ENCODE measurements around the gene RNF169.

RNF169 gene

DNA sequence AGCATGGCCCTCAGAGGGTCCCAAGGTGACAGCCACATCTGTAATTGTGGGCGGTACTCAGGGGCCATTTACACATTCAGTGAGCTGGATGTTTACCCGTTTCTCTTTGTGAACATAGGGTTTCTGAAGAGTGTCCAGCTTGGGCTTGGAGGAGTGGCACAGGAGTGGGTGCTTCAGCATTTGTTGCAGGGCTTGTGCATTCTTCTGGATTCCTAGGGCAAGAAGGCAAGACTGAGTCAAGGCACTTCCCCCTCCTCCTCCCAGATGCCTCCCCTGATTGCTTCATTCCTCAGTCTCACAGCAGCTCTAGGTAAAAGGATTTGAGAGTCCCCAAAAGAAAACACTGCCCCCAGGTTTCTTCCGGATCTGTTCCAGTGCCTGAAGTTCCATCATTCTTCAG lies 95.4 kb downstream of the RNF169 start:
- Histone ChIP-seq H2AFZ (ENCODE audit: low read length) (no peak overlapping the region), H3K4me3 (ENCODE audit: low read length) (no peak overlapping the region), H3K27ac (ENCODE audit: low read length) (no peak overlapping the region), H3K36me3 (replicated peaks; ENCODE audit: insufficient read depth, low read length) (0 out of 2 replicates have a peak, but pooled peaks cover 3% of the 10 kb centered on the region), H3K4me1 (ENCODE audit: low read length) (no peaks in the 10 kb centered on the region), H4K20me1 (ENCODE audit: insufficient read depth, low read length) (no peaks in the 10 kb centered on the region; the same call in 1 of the 2 replicates), H3F3A (ENCODE audit: insufficient read depth, low read length) (no peaks in the 10 kb centered on the region), H3K4me2 (ENCODE audit: low read depth, low read length) (no peak overlapping the region), H3K9me2 (replicated peaks; ENCODE audit: insufficient read depth, low read length) (no peaks in the 10 kb centered on the region), H3K79me2 (ENCODE audit: low read length) (no peaks in the 10 kb centered on the region), H3K9me3 (replicated peaks; ENCODE audit: insufficient read depth, low read length) (no peaks in the 10 kb centered on the region), H3K9ac (ENCODE audit: low read length) (no peak overlapping the region), H3K27me3 (replicated peaks; ENCODE audit: insufficient read depth, low read length) (no peaks in the 10 kb centered on the region)
- TF ChIP-seq EZH2phosphoT487 (IDR thresholded peaks at IDR 0.05; ENCODE audit: low read length), result no peak
- TF ChIP-seq, protein P1, sequence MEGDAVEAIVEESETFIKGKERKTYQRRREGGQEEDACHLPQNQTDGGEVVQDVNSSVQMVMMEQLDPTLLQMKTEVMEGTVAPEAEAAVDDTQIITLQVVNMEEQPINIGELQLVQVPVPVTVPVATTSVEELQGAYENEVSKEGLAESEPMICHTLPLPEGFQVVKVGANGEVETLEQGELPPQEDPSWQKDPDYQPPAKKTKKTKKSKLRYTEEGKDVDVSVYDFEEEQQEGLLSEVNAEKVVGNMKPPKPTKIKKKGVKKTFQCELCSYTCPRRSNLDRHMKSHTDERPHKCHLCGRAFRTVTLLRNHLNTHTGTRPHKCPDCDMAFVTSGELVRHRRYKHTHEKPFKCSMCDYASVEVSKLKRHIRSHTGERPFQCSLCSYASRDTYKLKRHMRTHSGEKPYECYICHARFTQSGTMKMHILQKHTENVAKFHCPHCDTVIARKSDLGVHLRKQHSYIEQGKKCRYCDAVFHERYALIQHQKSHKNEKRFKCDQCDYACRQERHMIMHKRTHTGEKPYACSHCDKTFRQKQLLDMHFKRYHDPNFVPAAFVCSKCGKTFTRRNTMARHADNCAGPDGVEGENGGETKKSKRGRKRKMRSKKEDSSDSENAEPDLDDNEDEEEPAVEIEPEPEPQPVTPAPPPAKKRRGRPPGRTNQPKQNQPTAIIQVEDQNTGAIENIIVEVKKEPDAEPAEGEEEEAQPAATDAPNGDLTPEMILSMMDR (IDR thresholded peaks at IDR 0.05; ENCODE audit: low read length), result no peak
- no peak for TF ChIP-seq EZH2 (optimal IDR thresholded peaks at IDR 0.05; ENCODE audit: low read depth, low read length)
- no peak for DNase-seq

DNA sequence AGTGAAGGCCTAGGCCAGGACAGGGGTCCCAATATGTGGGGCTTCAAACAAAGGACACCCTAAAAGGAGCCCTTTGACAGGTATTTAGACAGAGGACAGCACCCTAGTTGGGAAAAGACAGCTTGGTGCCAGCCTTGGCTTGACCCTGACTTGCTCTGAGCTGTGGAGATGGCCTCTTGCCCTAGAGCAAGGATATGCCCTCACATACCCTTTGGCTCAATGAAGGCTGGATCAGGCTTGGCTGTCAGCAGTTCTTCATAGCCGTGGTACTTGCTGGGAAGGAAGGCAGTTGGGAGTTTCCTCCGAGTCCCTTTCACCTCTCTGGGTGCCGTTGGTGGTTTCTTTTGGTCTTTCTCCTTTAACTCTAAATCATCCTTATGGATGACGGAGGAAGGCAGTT lies 96.2 kb downstream of the RNF169 start:
- Histone ChIP-seq H3K9me2 (replicated peaks; ENCODE audit: insufficient read depth, low read length) (no peaks in the 10 kb centered on the region), H3K9me3 (replicated peaks; ENCODE audit: insufficient read depth, low read length) (no peaks in the 10 kb centered on the region), H3K4me1 (ENCODE audit: low read length) (no peaks in the 10 kb centered on the region), H4K20me1 (ENCODE audit: insufficient read depth, low read length) (no peaks in the 10 kb centered on the region; the same call in 1 of the 2 replicates), H3K79me2 (ENCODE audit: low read length) (no peaks in the 10 kb centered on the region), H3K27ac (ENCODE audit: low read length) (no peak overlapping the region), H3K27me3 (replicated peaks; ENCODE audit: insufficient read depth, low read length) (no peaks in the 10 kb centered on the region), H2AFZ (ENCODE audit: low read length) (no peak overlapping the region), H3K4me2 (ENCODE audit: low read depth, low read length) (no peak overlapping the region), H3K4me3 (ENCODE audit: low read length) (no peak overlapping the region), H3K36me3 (replicated peaks; ENCODE audit: insufficient read depth, low read length) (0 out of 2 replicates have a peak, but pooled peaks cover 3% of the 10 kb centered on the region), H3F3A (ENCODE audit: insufficient read depth, low read length) (no peaks in the 10 kb centered on the region), H3K9ac (ENCODE audit: low read length) (no peak overlapping the region)
- DNase-seq, result no peak
- TF ChIP-seq EZH2 (optimal IDR thresholded peaks at IDR 0.05; ENCODE audit: low read depth, low read length), result no peak
- TF ChIP-seq, protein P1 (IDR thresholded peaks at IDR 0.05; ENCODE audit: low read length), result no peak
- TF ChIP-seq EZH2phosphoT487 (IDR thresholded peaks at IDR 0.05; ENCODE audit: low read length), result no peak

DNA sequence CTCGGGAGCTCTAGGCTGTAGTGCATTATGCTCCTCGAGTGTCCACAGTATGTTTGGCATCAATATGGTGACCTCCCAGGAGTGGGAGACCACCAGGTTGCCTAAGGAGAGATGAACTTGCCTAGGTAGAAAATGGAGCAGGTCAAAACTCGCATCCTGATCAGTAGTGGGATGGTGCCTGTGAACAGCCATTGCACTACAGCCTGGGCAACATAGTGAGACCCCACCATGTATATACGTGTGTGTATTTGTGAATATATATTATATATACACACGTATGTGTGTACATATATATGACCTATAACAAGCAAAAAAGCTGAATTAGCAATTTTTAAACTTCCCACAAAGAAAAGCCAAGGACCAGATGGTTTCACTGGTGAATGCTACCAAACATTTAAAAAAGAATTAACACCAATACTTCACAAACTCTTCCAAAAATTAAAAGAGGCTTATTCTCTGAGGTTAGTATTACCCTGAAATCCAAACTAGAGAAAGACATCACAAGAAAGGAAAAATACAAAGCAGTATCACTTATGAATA lies 97.4 kb downstream of the RNF169 start:
- no peaks in the 10 kb centered on the region for H3K79me2 ChIP-seq (ENCODE audit: low read length)
- H3K4me1 ChIP-seq (ENCODE audit: low read length), result no peaks in the 10 kb centered on the region
- no peaks in the 10 kb centered on the region for H3F3A ChIP-seq (ENCODE audit: insufficient read depth, low read length)
- no peak overlapping the region for H3K9ac ChIP-seq (ENCODE audit: low read length)
- H3K4me3 ChIP-seq (ENCODE audit: low read length), result no peak overlapping the region
- TF ChIP-seq EZH2phosphoT487 (IDR thresholded peaks at IDR 0.05; ENCODE audit: low read length) (no peak), EZH2 (optimal IDR thresholded peaks at IDR 0.05; ENCODE audit: low read depth, low read length) (no peak)
- TF ChIP-seq, protein P1 (IDR thresholded peaks at IDR 0.05; ENCODE audit: low read length), result no peak
- no peak overlapping the region for H3K4me2 ChIP-seq (ENCODE audit: low read depth, low read length)
- H3K36me3 ChIP-seq (replicated peaks; ENCODE audit: insufficient read depth, low read length), result 0 out of 2 replicates have a peak, but pooled peaks cover 3% of the 10 kb centered on the region
- no peaks in the 10 kb centered on the region for H3K9me2 ChIP-seq (replicated peaks; ENCODE audit: insufficient read depth, low read length)
- H3K9me3 ChIP-seq (replicated peaks; ENCODE audit: insufficient read depth, low read length), result no peaks in the 10 kb centered on the region
- H3K27ac ChIP-seq (ENCODE audit: low read length), result no peak overlapping the region
- H2AFZ ChIP-seq (ENCODE audit: low read length), result no peak overlapping the region
- H4K20me1 ChIP-seq (ENCODE audit: insufficient read depth, low read length), result no peaks in the 10 kb centered on the region; the same call in 1 of the 2 replicates
- no peak for DNase-seq
- no peaks in the 10 kb centered on the region for H3K27me3 ChIP-seq (replicated peaks; ENCODE audit: insufficient read depth, low read length)

Data from MM.1S (cell line).